Measurements from ENCODE around the gene TEC. TPM values are rescaled to one million over a fixed set of nuclear protein-coding genes. Genes with fewer than 3 reads are reported as not detected.
A peak's percentile ranks its signal among the peaks of the same experiment; 100 is the strongest.

TEC gene
- total and polyA plus RNA-seq, 2 experiments from 2014 or later, result 2.9 to 3.0 TPM

- Mint-ChIP-seq H3K27ac (no peak overlapping the region), H3K27me3 (ENCODE audit: insufficient read depth, low read depth, poor library complexity) (no peaks in the 10 kb centered on the region), H3K9me3 (no peaks in the 10 kb centered on the region), H3K4me3 (no peak overlapping the region), H3K36me3 (ENCODE audit: low read depth) (no peaks in the 10 kb centered on the region), H3K4me1 (no peaks in the 10 kb centered on the region)
- Histone ChIP-seq H3K27ac (ENCODE audit: low read depth) (no peak overlapping the region), H3F3A (replicated peaks; ENCODE audit: low read depth) (no peaks in the 10 kb centered on the region), H3K9me2 (ENCODE audit: insufficient read depth) (no peaks in the 10 kb centered on the region), H3K27me3 (ENCODE audit: insufficient read depth) (no peaks in the 10 kb centered on the region), H4K20me1 (replicated peaks; ENCODE audit: insufficient read depth) (no peaks in the 10 kb centered on the region), H3K36me3 (ENCODE audit: insufficient read depth) (no peaks in the 10 kb centered on the region), H3K4me2 (no peak overlapping the region), H3K4me1 (ENCODE audit: insufficient read depth) (no peaks in the 10 kb centered on the region), H3K79me2 (replicated peaks; ENCODE audit: insufficient read depth) (no peaks in the 10 kb centered on the region), H2AFZ (no peak overlapping the region), H3K4me3 (no peak overlapping the region)
- no peak for TF ChIP-seq ETS1 (IDR thresholded peaks at IDR 0.05)
- no peak for TF ChIP-seq ZNF114 (CRISPR knock-in tag; IDR thresholded peaks at IDR 0.05)
- TF ChIP-seq EZH2 (IDR thresholded peaks at IDR 0.05; ENCODE audit: low read depth, unreplicated experiment), result no peak
- no peak for TF ChIP-seq CREB1 (CRISPR knock-in tag; IDR thresholded peaks at IDR 0.05; ENCODE audit: low read depth)
- TF ChIP-seq CTCF (conservative IDR thresholded peaks at IDR 0.05; ENCODE audit: low read depth in 2 of 2), result no peak
- no peak for TF ChIP-seq REST (IDR thresholded peaks at IDR 0.05; ENCODE audit: unreplicated experiment)
- TF ChIP-seq ZNF331 (CRISPR knock-in tag; IDR thresholded peaks at IDR 0.05; ENCODE audit: low read depth), result no peak
- no peak for TF ChIP-seq EZH2phosphoT487 (IDR thresholded peaks at IDR 0.05; ENCODE audit: unreplicated experiment)
- no peak for TF ChIP-seq POLR2AphosphoS5 (IDR thresholded peaks at IDR 0.05; ENCODE audit: low read depth)
- no peak for TF ChIP-seq JUNB (IDR thresholded peaks at IDR 0.05; ENCODE audit: unreplicated experiment)
- no peak for TF ChIP-seq NANOG (IDR thresholded peaks at IDR 0.05; ENCODE audit: borderline replicate concordance)
- TF ChIP-seq STAT1 (IDR thresholded peaks at IDR 0.05; ENCODE audit: unreplicated experiment), result no peak
- no peak for TF ChIP-seq ZNF462 (CRISPR knock-in tag; IDR thresholded peaks at IDR 0.05)
- peak; percentile 18 for DNase-seq (ENCODE audit: low spot score)
- ATAC-seq, result peak; percentile 47
Measured at GRCh38 chr4:48093991-48094416, 175.6 kb downstream of the TEC start.
